MM.1S (cell line): Measurements from ENCODE around the gene HTRA1.

Experiments
- CTCF ChIP-seq: fragments of 300-600 bp; sonication (generic); IDR thresholded peaks from 2 replicates; pipeline ENCODE4 v1.5.1; 2016; ENCODE audit warnings: antibody characterized with exemption, low read length, mixed read lengths
- EZH2 ChIP-seq: fragments of 300-600 bp; sonication (generic); optimal IDR thresholded peaks from 2 replicates; pipeline ENCODE3; 2017; ENCODE audit warnings: low read depth, mild to moderate bottlenecking, antibody characterized with exemption, low read length, mixed read lengths
- EZH2phosphoT487 ChIP-seq: fragments of 300-600 bp; sonication (generic); IDR thresholded peaks from 2 replicates; pipeline ENCODE4 v1.6.1; 2018; ENCODE audit warnings: antibody characterized with exemption, low read length

GRCh38 chr10:122525788-122526187 lies 64.4 kb downstream of the HTRA1 start:
- TF ChIP-seq CTCF (no peak), EZH2phosphoT487 (no peak), EZH2 (no peak)
